ENCODE results near the gene SERPINA1. TPM values are rescaled to one million over a fixed set of nuclear protein-coding genes. Genes with fewer than 3 reads are reported as not detected.

The SERPINA1 gene
- total RNA-seq, 1 experiment from 2014 or later: 4.9 TPM

- Histone ChIP-seq H3K36me3 (ENCODE audit: control insufficient read depth, insufficient read depth, low read length) (no peaks in the 10 kb centered on the region), H3K9me3 (ENCODE audit: control insufficient read depth, insufficient read depth, low read depth, low read length) (no peaks in the 10 kb centered on the region), H3K27ac (ENCODE audit: low read length) (no peak overlapping the region), H3K4me3 (ENCODE audit: low read depth in 2 of 2, low read length in 2 of 2) (no peak overlapping the region), H3K4me1 (ENCODE audit: control insufficient read depth, insufficient read depth, low read length) (no peaks in the 10 kb centered on the region), H3K27me3 (ENCODE audit: control insufficient read depth, insufficient read depth, low read length) (no peaks in the 10 kb centered on the region)
- no peak for ATAC-seq
- TF ChIP-seq SIN3A (IDR thresholded peaks at IDR 0.05; ENCODE audit: borderline replicate concordance, insufficient read depth, low read depth, low read length) (no peak), TCF7L2 (IDR thresholded peaks at IDR 0.05; ENCODE audit: low read depth, low read length) (no peak), POLR2AphosphoS5 (IDR thresholded peaks at IDR 0.05; ENCODE audit: low read depth, low read length) (no peak), CTCF (IDR thresholded peaks at IDR 0.05) (no peak), REST (IDR thresholded peaks at IDR 0.05; ENCODE audit: insufficient read depth in 1 of 2, low read depth in 2 of 2, low read length in 1 of 2) (no peak)
- POLR2A ChIA-PET: no interaction called here
- BruUV-seq (replicated peaks): no TSS peak
- CTCF ChIA-PET: no interaction called here
- in situ Hi-C loops (cut with HindIII; ENCODE audit: low pct_unique_long_range_greater_than_20kb, low sequenced_read_pairs): no loop called here
- no peak for DNase-seq (ENCODE audit: low read depth, low spot score)
- intact Hi-C loops (cut with micrococcal nuclease; ENCODE audit: unreplicated experiment): no loop called here
These were observed 5.1 kb upstream of the SERPINA1 start for GRCh38 chr14:94393474-94393873.

GRCh38 chr14:94392510-94392935 lies 4.1 kb upstream of the SERPINA1 start:
- no TSS peak for BruUV-seq (replicated peaks)
- no peak for TF ChIP-seq REST (IDR thresholded peaks at IDR 0.05; ENCODE audit: insufficient read depth in 1 of 2, low read depth in 2 of 2, low read length in 1 of 2)
- TF ChIP-seq CTCF (IDR thresholded peaks at IDR 0.05): no peak
- no peak for TF ChIP-seq POLR2AphosphoS5 (IDR thresholded peaks at IDR 0.05; ENCODE audit: low read depth, low read length)
- TF ChIP-seq TCF7L2 (IDR thresholded peaks at IDR 0.05; ENCODE audit: low read depth, low read length): no peak
- TF ChIP-seq SIN3A (IDR thresholded peaks at IDR 0.05; ENCODE audit: borderline replicate concordance, insufficient read depth, low read depth, low read length): no peak
- CTCF ChIA-PET: no interaction called here
- ATAC-seq: no peak
- Histone ChIP-seq H3K36me3 (ENCODE audit: control insufficient read depth, insufficient read depth, low read length) (no peaks in the 10 kb centered on the region), H3K27me3 (ENCODE audit: control insufficient read depth, insufficient read depth, low read length) (no peaks in the 10 kb centered on the region), H3K27ac (ENCODE audit: low read length) (no peak overlapping the region), H3K4me3 (ENCODE audit: low read depth in 2 of 2, low read length in 2 of 2) (no peak overlapping the region), H3K4me1 (ENCODE audit: control insufficient read depth, insufficient read depth, low read length) (no peaks in the 10 kb centered on the region), H3K9me3 (ENCODE audit: control insufficient read depth, insufficient read depth, low read depth, low read length) (no peaks in the 10 kb centered on the region)
- POLR2A ChIA-PET: no interaction called here
- in situ Hi-C loops (cut with HindIII; ENCODE audit: low pct_unique_long_range_greater_than_20kb, low sequenced_read_pairs): no loop called here
- intact Hi-C loops (cut with micrococcal nuclease; ENCODE audit: unreplicated experiment): no loop called here
- DNase-seq (ENCODE audit: low read depth, low spot score): no peak

Measured in Panc1 (cell line).